HepG2 (cell line): Measurements from ENCODE around the gene POFUT2. TPM values are rescaled to one million over a fixed set of nuclear protein-coding genes. Genes with fewer than 3 reads are reported as not detected.

Experiments used
- ATAC-seq: fragments of 200-7000 bp; cut with Tn5 transposase; 3 replicates; pipeline ENCODE4 v1.9.1; 2020; ENCODE audit warnings: mild to moderate bottlenecking, moderate library complexity
- BruUV-seq: library from RNA; stranded (reverse); fragments of 400-500 nt; replicated peaks from 2 replicates; lab custom pipeline; 2021; lab: Mats Ljungman, UMichigan
- CTCF ChIA-PET: fragments of 300-600 bp; formaldehyde crosslinking; extraction: SDS; loops from one replicate; lab custom pipeline; 2021; ENCODE audit warnings: low total read pairs, inconsistent platforms, low intra/inter-chr PET ratio; lab: Yijun Ruan, JAX
- POLR2A ChIA-PET: fragments of 350-600 bp; sonication (Branson Sonifier 250); formaldehyde crosslinking; loops from one replicate; lab custom pipeline; 2020; ENCODE audit warnings: antibody characterized with exemption, inconsistent platforms; lab: Yijun Ruan, JAX
- DNase-seq: peaks from one replicate; pipeline ENCODE4 v3.0.0-alpha.2; 2015; ENCODE audit warnings: low spot score
- FAIRE-seq: peaks from 3 replicates; lab custom pipeline; 2011; peaks lifted over from hg19 to GRCh38; lab: Jason Lieb, UNC
- H2AFZ ChIP-seq: one replicate; pipeline ENCODE4 v1.6.1; 2011; ENCODE audit warnings: low read length, inconsistent platforms
- H3K27ac ChIP-seq: fragments of 300-600 bp; 3 replicates; pipeline ENCODE4 v1.8.0; 2011; ENCODE audit warnings: mixed run types, mild to moderate bottlenecking, mixed read lengths, low read length, inconsistent platforms; ENCODE audit not compliant: insufficient read depth; ENCODE audit errors: extremely low read length
- H3K27me3 ChIP-seq, 2 experiments: fragments of 200-600 bp in 1 of 2; 2 replicates in 1 of 2; 3 replicates in 1 of 2; pipeline versions ENCODE4 v1.6.0 to v1.8.0; 2011; ENCODE audit warnings: low read length in 2 of 2, mild to moderate bottlenecking in 2 of 2, moderate library complexity in 2 of 2, inconsistent platforms in 1 of 2; ENCODE audit not compliant: insufficient read depth in 2 of 2, control insufficient read depth in 1 of 2
- H3K36me3 ChIP-seq, 2 experiments: fragments of 200-600 bp in 1 of 2; replicated peaks in 1 of 2; 2 replicates in 1 of 2; 3 replicates in 1 of 2; pipeline versions ENCODE4 v1.5.1 to v1.8.0; 2011; ENCODE audit warnings: low read length in 2 of 2, inconsistent platforms in 1 of 2; ENCODE audit not compliant: insufficient read depth in 2 of 2, control insufficient read depth in 1 of 2
- H3K4me1 ChIP-seq: 2 replicates; pipeline ENCODE4 v1.5.1; 2012; ENCODE audit warnings: low read length, inconsistent platforms; ENCODE audit not compliant: insufficient read depth
- H3K4me2 ChIP-seq: 2 replicates; pipeline ENCODE4 v1.6.0; 2011; ENCODE audit warnings: low read depth, low read length, inconsistent platforms
- H3K4me3 ChIP-seq, 3 experiments: fragments of 200-600 bp in 1 of 3; sonication (generic), shearing (Covaris generic) in 1 of 3; replicated peaks in 1 of 3; 2 replicates each; pipeline ENCODE4 v1.5.1; 2011 to 2016; ENCODE audit warnings: low read length in 3 of 3, inconsistent platforms in 2 of 3, low read depth in 2 of 3, mild to moderate bottlenecking in 2 of 3, control low read depth in 1 of 3, mixed read lengths in 1 of 3; ENCODE audit not compliant: insufficient read depth in 1 of 3
- H3K79me2 ChIP-seq: one replicate; pipeline ENCODE4 v1.6.1; 2011; ENCODE audit warnings: low read length, inconsistent platforms; ENCODE audit not compliant: insufficient read depth
- H3K9ac ChIP-seq: 2 replicates; pipeline ENCODE4 v1.6.0; 2011; ENCODE audit warnings: mild to moderate bottlenecking, low read depth, low read length, inconsistent platforms; ENCODE audit not compliant: insufficient read depth
- H3K9me3 ChIP-seq: 2 replicates; pipeline ENCODE4 v1.5.1; 2012; ENCODE audit warnings: mild to moderate bottlenecking, low read length
- H4K20me1 ChIP-seq: 2 replicates; pipeline ENCODE4 v1.6.0; 2011; ENCODE audit warnings: inconsistent platforms, mild to moderate bottlenecking, low read length, moderate library complexity; ENCODE audit not compliant: insufficient read depth
- CC2D1A ChIP-seq: sonication (generic); formaldehyde crosslinking; IDR thresholded peaks from 2 replicates; pipeline ENCODE4 v1.8.1; 2023; ENCODE audit warnings: mild to moderate bottlenecking, missing genetic modification reagents
- ETV6 ChIP-seq: sonication (generic); formaldehyde crosslinking; conservative IDR thresholded peaks from 2 replicates; pipeline ENCODE4 v1.4.0; 2020; ENCODE audit warnings: missing genetic modification reagents
- HDAC2 ChIP-seq: sonication (generic); formaldehyde crosslinking; IDR thresholded peaks from 2 replicates; pipeline ENCODE4 v1.4.0; 2020; ENCODE audit warnings: missing genetic modification reagents
- REPIN1 ChIP-seq: sonication (generic); formaldehyde crosslinking; IDR thresholded peaks from 2 replicates; pipeline ENCODE4 v1.8.0; 2022; ENCODE audit warnings: missing genetic modification reagents, low read depth, mild to moderate bottlenecking, borderline replicate concordance
- ZKSCAN8 ChIP-seq: IDR thresholded peaks from 2 replicates; pipeline ENCODE4 v1.6.1; 2016; ENCODE audit warnings: borderline replicate concordance, missing genetic modification reagents, missing compliant biosample characterization
- ZNF496 ChIP-seq: sonication (generic); formaldehyde crosslinking; IDR thresholded peaks from 2 replicates; pipeline ENCODE4 v1.8.1; 2023; ENCODE audit warnings: mild to moderate bottlenecking, moderate library complexity, missing genetic modification reagents; ENCODE audit not compliant: insufficient replicate concordance
- ZNF709 ChIP-seq: sonication (generic); formaldehyde crosslinking; IDR thresholded peaks from 2 replicates; pipeline ENCODE4 v1.5.0; 2020; ENCODE audit warnings: mild to moderate bottlenecking, missing genetic modification reagents
- ZNF75D ChIP-seq: sonication (generic); formaldehyde crosslinking; IDR thresholded peaks from 2 replicates; pipeline ENCODE4 v1.8.1; 2023; ENCODE audit warnings: missing genetic modification reagents, mild to moderate bottlenecking, borderline replicate concordance
- WGBS: methylation state at CpG from one replicate; pipeline ENCODE4 v1.1.6; 2017; ENCODE audit warnings: low lambda C conversion rate; 5-methylcytosine and 5-hydroxymethylcytosine counted together
- in situ Hi-C: cut with HindIII; loops from 2 replicates; pipeline ENCODE4 v1.10.0; 2017; ENCODE audit warnings: low pct_unique_long_range_greater_than_20kb; ENCODE audit not compliant: extremely low pct_ligation_motif_present
- intact Hi-C: fragments of 100-400 bp; cut with micrococcal nuclease; formaldehyde crosslinking; loops from one replicate; pipeline ENCODE4 v1.10.0; 2022; ENCODE audit not compliant: unreplicated experiment
- polyA plus RNA-seq, 8 experiments: library from polyadenylated mRNA; depleted of rRNA in 3 of 8; stranded (reverse) in 7 of 8; unstranded in 1 of 8; fragments of >200 nt; fragmentation: Illumina TruSeq in 4 of 8; extraction: Trizol in 4 of 8; gene quantifications; 2 replicates each; pipeline versions ENCODE4 v1.2.1 to v1.2.3, GENCODE V29; 2011 to 2016; ENCODE audit warnings: low read depth in 4 of 8, missing spikeins in 1 of 8, mixed read lengths in 1 of 8; ENCODE audit not compliant: insufficient read depth in 1 of 8
- total RNA-seq, 5 experiments: library from RNA; depleted of rRNA; stranded (reverse); fragments of >200 nt; fragmentation: Illumina TruSeq; extraction: Trizol; gene quantifications; 2 replicates each; pipeline ENCODE4 v1.2.3, GENCODE V29; 2016; ENCODE audit warnings: low read depth in 1 of 5
- TF ChIP-seq, protein P1 (sequence below): sonication (generic); formaldehyde crosslinking; IDR thresholded peaks from 2 replicates; pipeline ENCODE4 v1.5.1; 2020; ENCODE audit warnings: missing genetic modification reagents, mild to moderate bottlenecking, borderline replicate concordance
- TF ChIP-seq, protein P2 (sequence below): sonication (generic); formaldehyde crosslinking; conservative IDR thresholded peaks from 2 replicates; pipeline ENCODE4 v1.8.0; 2022; ENCODE audit warnings: mild to moderate bottlenecking, moderate library complexity, missing genetic modification reagents

Gene POFUT2
- total and polyA plus RNA-seq, 2 of the 13 experiments (the other 11 are each of a cell fraction or from before 2014, with no cell fraction given): 22.8 to 24.0 TPM

DNA sequence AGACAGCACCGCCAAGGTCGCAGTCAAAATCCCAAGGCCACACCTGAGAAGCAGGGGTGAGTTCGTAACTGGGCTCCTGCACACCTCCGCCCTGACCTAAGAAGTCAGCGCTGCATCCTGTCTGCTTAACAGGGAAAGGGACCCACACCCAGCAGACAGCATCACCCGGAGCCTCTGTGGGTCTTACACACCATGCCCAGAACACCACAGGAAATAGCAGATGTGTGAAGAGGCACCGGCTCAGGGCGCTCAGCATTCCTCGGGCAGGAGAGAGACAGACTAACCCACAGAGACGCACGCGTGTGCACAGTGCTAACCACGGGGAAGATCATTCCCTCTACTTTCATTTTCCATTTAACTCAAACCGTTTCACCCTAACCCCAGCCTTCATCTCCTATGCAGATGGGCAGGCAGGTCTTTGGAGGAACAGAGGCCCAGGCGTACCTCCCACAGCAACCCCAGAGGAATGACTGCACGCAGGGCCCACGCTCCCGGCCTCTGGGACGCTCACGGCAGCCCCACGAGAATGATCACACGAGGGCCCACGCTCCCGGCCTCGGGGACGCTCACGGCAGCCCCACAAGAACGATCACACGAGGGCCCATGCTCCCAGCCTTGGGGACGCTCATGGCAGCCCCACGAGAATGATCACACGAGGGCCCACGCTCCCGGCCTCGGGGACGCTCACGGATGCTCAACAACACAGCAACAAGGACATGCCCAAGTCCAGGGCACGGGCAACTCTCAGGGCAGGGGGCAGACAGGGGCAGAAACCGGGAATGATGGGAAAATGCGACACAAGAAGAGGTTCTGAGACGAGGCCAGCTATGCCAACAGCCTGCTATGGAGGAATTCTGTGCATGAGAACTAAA is 20.9 kb downstream of the POFUT2 start:
- peaks cover 10% of the 10 kb centered on the region for H3K4me1 ChIP-seq
- no peak for TF ChIP-seq CC2D1A (CRISPR knock-in tag)
- no peak for TF ChIP-seq ZKSCAN8
- TF ChIP-seq ZNF709: no peak
- no peak for TF ChIP-seq REPIN1 (CRISPR knock-in tag)
- TF ChIP-seq, protein P1, sequence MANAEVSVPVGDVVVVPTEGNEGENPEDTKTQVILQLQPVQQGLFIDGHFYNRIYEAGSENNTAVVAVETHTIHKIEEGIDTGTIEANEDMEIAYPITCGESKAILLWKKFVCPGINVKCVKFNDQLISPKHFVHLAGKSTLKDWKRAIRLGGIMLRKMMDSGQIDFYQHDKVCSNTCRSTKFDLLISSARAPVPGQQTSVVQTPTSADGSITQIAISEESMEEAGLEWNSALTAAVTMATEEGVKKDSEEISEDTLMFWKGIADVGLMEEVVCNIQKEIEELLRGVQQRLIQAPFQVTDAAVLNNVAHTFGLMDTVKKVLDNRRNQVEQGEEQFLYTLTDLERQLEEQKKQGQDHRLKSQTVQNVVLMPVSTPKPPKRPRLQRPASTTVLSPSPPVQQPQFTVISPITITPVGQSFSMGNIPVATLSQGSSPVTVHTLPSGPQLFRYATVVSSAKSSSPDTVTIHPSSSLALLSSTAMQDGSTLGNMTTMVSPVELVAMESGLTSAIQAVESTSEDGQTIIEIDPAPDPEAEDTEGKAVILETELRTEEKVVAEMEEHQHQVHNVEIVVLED (CRISPR knock-in tag): no peak
- TF ChIP-seq ZNF496 (CRISPR knock-in tag): no peak
- TF ChIP-seq ZNF75D: no peak
- TF ChIP-seq ETV6 (CRISPR knock-in tag): no peak
- TF ChIP-seq HDAC2 (CRISPR knock-in tag): no peak
- TF ChIP-seq, protein P2, sequence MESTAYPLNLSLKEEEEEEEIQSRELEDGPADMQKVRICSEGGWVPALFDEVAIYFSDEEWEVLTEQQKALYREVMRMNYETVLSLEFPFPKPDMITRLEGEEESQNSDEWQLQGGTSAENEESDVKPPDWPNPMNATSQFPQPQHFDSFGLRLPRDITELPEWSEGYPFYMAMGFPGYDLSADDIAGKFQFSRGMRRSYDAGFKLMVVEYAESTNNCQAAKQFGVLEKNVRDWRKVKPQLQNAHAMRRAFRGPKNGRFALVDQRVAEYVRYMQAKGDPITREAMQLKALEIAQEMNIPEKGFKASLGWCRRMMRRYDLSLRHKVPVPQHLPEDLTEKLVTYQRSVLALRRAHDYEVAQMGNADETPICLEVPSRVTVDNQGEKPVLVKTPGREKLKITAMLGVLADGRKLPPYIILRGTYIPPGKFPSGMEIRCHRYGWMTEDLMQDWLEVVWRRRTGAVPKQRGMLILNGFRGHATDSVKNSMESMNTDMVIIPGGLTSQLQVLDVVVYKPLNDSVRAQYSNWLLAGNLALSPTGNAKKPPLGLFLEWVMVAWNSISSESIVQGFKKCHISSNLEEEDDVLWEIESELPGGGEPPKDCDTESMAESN (CRISPR knock-in tag): no peak
- TF ChIP-seq, all 625 proteins: peak for 0
- in situ Hi-C loops: no loop called here
- ATAC-seq (no peak; the same call in 2 of the 3 replicates), DNase-seq (no peak), FAIRE-seq (no peak)
- Histone ChIP-seq H3K9me3 (peaks cover 5% of the 10 kb centered on the region; the same call in 1 of the 2 replicates), H3K79me2 (no peaks in the 10 kb centered on the region), H3K36me3 (peaks cover 17 to 55% of the 10 kb centered on the region in 2 experiments), H3K27ac (no peak overlapping the region), H4K20me1 (no peaks in the 10 kb centered on the region; the same call in 1 of the 2 replicates), H2AFZ (no peak overlapping the region), H3K4me2 (no peak overlapping the region), H3K4me3 (no peak overlapping the region), H3K9ac (no peak overlapping the region), H3K27me3 (no peaks in the 10 kb centered on the region)
- WGBS: 95% methylated on average over 38 of the region's 41 CpGs
- intact Hi-C loops: no loop called here
- no TSS peak for BruUV-seq
- POLR2A ChIA-PET: no interaction called here
- CTCF ChIA-PET: no interaction called here
